OCI-LY1 (cell line): ENCODE data around the gene SLIT3.

ENCODE experiments used
- EZH2 ChIP-seq: fragments of 200-600 bp; sonication (generic), shearing (Covaris generic); IDR thresholded peaks from 2 replicates; pipeline ENCODE4 v1.8.0; 2017; ENCODE audit warnings: borderline replicate concordance, mixed run types, mild to moderate bottlenecking, antibody characterized with exemption, low read length, moderate library complexity, mixed read lengths
- TF ChIP-seq, protein P1 (sequence below): fragments of 200-600 bp; sonication (generic), shearing (Covaris generic); IDR thresholded peaks from 2 replicates; pipeline ENCODE4 v1.5.1; 2017; ENCODE audit warnings: mild to moderate bottlenecking, antibody characterized with exemption, low read length, moderate library complexity, mixed read lengths

DNA sequence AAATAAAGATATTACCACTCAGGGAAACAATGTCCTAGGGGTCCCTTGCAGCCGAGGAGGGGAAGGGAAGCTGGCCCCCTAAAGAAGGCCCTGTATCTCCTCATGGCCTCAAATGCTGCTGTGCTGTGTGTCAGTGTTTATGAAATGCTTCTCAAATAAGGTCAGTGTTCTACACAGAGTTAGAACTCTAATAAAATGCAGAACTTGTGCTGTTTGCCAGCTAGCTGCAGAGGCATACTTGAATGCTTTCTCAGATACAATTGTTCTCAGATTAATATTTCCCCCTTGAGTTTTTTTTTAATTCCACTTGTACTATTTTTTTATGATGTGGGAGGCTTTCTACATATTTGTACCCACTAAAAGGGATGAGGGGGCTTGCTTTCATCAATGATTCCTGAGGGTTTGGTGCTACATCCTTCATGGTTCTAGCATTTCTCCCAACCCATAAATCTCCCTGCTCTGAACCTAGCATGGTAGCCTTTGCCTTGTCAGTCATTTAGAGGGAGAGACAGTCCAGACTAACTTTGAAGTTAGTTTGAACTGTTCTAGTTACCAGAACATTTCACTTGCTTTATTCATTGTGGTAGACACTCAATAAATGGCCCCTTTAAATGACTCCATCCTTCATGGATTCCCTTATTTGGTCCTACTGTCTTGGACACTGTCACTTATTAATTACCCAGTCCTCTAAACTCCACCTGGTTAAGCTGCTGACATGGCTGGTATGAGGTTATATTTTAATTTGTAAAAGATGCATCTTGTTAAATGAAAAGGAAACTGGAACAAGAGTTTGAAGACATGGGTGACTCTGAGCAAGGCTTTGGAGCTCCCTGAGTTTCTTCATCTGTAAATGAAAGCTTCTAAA is 12.6 kb downstream of the SLIT3 start:
- TF ChIP-seq, protein P1, sequence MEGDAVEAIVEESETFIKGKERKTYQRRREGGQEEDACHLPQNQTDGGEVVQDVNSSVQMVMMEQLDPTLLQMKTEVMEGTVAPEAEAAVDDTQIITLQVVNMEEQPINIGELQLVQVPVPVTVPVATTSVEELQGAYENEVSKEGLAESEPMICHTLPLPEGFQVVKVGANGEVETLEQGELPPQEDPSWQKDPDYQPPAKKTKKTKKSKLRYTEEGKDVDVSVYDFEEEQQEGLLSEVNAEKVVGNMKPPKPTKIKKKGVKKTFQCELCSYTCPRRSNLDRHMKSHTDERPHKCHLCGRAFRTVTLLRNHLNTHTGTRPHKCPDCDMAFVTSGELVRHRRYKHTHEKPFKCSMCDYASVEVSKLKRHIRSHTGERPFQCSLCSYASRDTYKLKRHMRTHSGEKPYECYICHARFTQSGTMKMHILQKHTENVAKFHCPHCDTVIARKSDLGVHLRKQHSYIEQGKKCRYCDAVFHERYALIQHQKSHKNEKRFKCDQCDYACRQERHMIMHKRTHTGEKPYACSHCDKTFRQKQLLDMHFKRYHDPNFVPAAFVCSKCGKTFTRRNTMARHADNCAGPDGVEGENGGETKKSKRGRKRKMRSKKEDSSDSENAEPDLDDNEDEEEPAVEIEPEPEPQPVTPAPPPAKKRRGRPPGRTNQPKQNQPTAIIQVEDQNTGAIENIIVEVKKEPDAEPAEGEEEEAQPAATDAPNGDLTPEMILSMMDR = no peak
- TF ChIP-seq EZH2 = no peak
